Measurements from ENCODE around the gene DHX29. TPM values are rescaled to one million over a fixed set of nuclear protein-coding genes. Genes with fewer than 3 reads are reported as not detected.

DHX29 gene
- total and polyA plus RNA-seq, 2 donors = 12.5 to 20.8 TPM

- Histone ChIP-seq H3K4me1 (ENCODE audit: control insufficient read depth in 2 of 2, insufficient read depth in 2 of 2, low read length in 2 of 2) (peaks cover 13 to 42% of the 10 kb centered on the region in 2 donors), H3K4me3 (ENCODE audit: low read length in 2 of 2) (no peak overlapping the region), H3K9me3 (ENCODE audit: control insufficient read depth in 2 of 2, insufficient read depth in 1 of 2, low read length in 1 of 2) (peaks cover 1 to 8% of the 10 kb centered on the region in 2 donors), H3K36me3 (ENCODE audit: control insufficient read depth in 2 of 2, insufficient read depth in 2 of 2, low read length in 1 of 2) (no peaks in the 10 kb centered on the region), H3K27me3 (ENCODE audit: control insufficient read depth in 2 of 2, insufficient read depth in 1 of 2, low read length in 1 of 2) (peaks cover 80 to 100% of the 10 kb centered on the region in 2 donors), H3K27ac (ENCODE audit: low read depth in 1 of 2, low read length in 1 of 2) (no peak overlapping the region)
- 3% methylated on average over 61 of the region's 61 CpGs for WGBS
- peak in 1 of 9 donors; percentile 33 for DNase-seq (ENCODE audit: low read depth in 6 of 9, low spot score in 9 of 9)
Measured at GRCh38 chr5:55222985-55223811, 84.3 kb downstream of the DHX29 start.

GRCh38 chr5:55222092-55222984 lies 85.2 kb downstream of the DHX29 start:
- peaks cover 1 to 8% of the 10 kb centered on the region in 2 donors for H3K9me3 ChIP-seq (ENCODE audit: control insufficient read depth in 2 of 2, insufficient read depth in 1 of 2, low read length in 1 of 2)
- DNase-seq (ENCODE audit: low read depth in 6 of 9, low spot score in 9 of 9) = no peak
- peaks cover 13 to 38% of the 10 kb centered on the region in 2 donors for H3K4me1 ChIP-seq (ENCODE audit: control insufficient read depth in 2 of 2, insufficient read depth in 2 of 2, low read length in 2 of 2)
- H3K27me3 ChIP-seq (ENCODE audit: control insufficient read depth in 2 of 2, insufficient read depth in 1 of 2, low read length in 1 of 2) = peaks cover 73 to 100% of the 10 kb centered on the region in 2 donors
- no peak overlapping the region for H3K27ac ChIP-seq (ENCODE audit: low read depth in 1 of 2, low read length in 1 of 2)
- no peaks in the 10 kb centered on the region for H3K36me3 ChIP-seq (ENCODE audit: control insufficient read depth in 2 of 2, insufficient read depth in 2 of 2, low read length in 1 of 2)
- 19% methylated on average over 30 of the region's 30 CpGs for WGBS
- H3K4me3 ChIP-seq (ENCODE audit: low read length in 2 of 2) = no peak overlapping the region

GRCh38 chr5:55220433-55221185 lies 86.9 kb downstream of the DHX29 start:
- H3K27ac ChIP-seq (ENCODE audit: low read depth in 1 of 2, low read length in 1 of 2) = no peak overlapping the region
- peaks cover 3 to 24% of the 10 kb centered on the region in 2 donors for H3K4me1 ChIP-seq (ENCODE audit: control insufficient read depth in 2 of 2, insufficient read depth in 2 of 2, low read length in 2 of 2)
- peaks cover 59 to 89% of the 10 kb centered on the region in 2 donors for H3K27me3 ChIP-seq (ENCODE audit: control insufficient read depth in 2 of 2, insufficient read depth in 1 of 2, low read length in 1 of 2)
- H3K4me3 ChIP-seq (ENCODE audit: low read length in 2 of 2) = peak overlapping the region; percentile 18 to 28
- peaks cover 1 to 8% of the 10 kb centered on the region in 2 donors for H3K9me3 ChIP-seq (ENCODE audit: control insufficient read depth in 2 of 2, insufficient read depth in 1 of 2, low read length in 1 of 2)
- DNase-seq (ENCODE audit: low read depth in 6 of 9, low spot score in 9 of 9) = peak in 1 of 9 donors; percentile 35
- 5% methylated on average over 62 of the region's 62 CpGs for WGBS
- H3K36me3 ChIP-seq (ENCODE audit: control insufficient read depth in 2 of 2, insufficient read depth in 2 of 2, low read length in 1 of 2) = no peaks in the 10 kb centered on the region

- Histone ChIP-seq H3K27ac (ENCODE audit: low read depth in 1 of 2, low read length in 1 of 2) (no peak overlapping the region), H3K4me3 (ENCODE audit: low read length in 2 of 2) (no peak overlapping the region), H3K9me3 (ENCODE audit: control insufficient read depth in 2 of 2, insufficient read depth in 1 of 2, low read length in 1 of 2) (peaks cover 1 to 8% of the 10 kb centered on the region in 2 donors), H3K27me3 (ENCODE audit: control insufficient read depth in 2 of 2, insufficient read depth in 1 of 2, low read length in 1 of 2) (peaks cover 51 to 80% of the 10 kb centered on the region in 2 donors), H3K4me1 (ENCODE audit: control insufficient read depth in 2 of 2, insufficient read depth in 2 of 2, low read length in 2 of 2) (peaks cover 3 to 24% of the 10 kb centered on the region in 2 donors), H3K36me3 (ENCODE audit: control insufficient read depth in 2 of 2, insufficient read depth in 2 of 2, low read length in 1 of 2) (no peaks in the 10 kb centered on the region)
- DNase-seq (ENCODE audit: low read depth in 6 of 9, low spot score in 9 of 9) = no peak
- WGBS = 94% methylated on average over 3 of the region's 3 CpGs
Measured at GRCh38 chr5:55219770-55220169, 87.7 kb downstream of the DHX29 start.

GRCh38 chr5:55218967-55219366 lies 88.5 kb downstream of the DHX29 start:
- Histone ChIP-seq H3K4me3 (ENCODE audit: low read length in 2 of 2) (no peak overlapping the region), H3K9me3 (ENCODE audit: control insufficient read depth in 2 of 2, insufficient read depth in 1 of 2, low read length in 1 of 2) (peaks cover 1 to 8% of the 10 kb centered on the region in 2 donors), H3K27ac (ENCODE audit: low read depth in 1 of 2, low read length in 1 of 2) (no peak overlapping the region), H3K36me3 (ENCODE audit: control insufficient read depth in 2 of 2, insufficient read depth in 2 of 2, low read length in 1 of 2) (no peaks in the 10 kb centered on the region), H3K27me3 (ENCODE audit: control insufficient read depth in 2 of 2, insufficient read depth in 1 of 2, low read length in 1 of 2) (peaks cover 43 to 75% of the 10 kb centered on the region in 2 donors), H3K4me1 (ENCODE audit: control insufficient read depth in 2 of 2, insufficient read depth in 2 of 2, low read length in 2 of 2) (peaks cover 3 to 24% of the 10 kb centered on the region in 2 donors)
- DNase-seq (ENCODE audit: low read depth in 6 of 9, low spot score in 9 of 9) = no peak
- 58% methylated on average over 4 of the region's 4 CpGs for WGBS

GRCh38 chr5:55211184-55211874 lies 96.2 kb downstream of the DHX29 start:
- 94% methylated on average over 2 of the region's 2 CpGs for WGBS
- Histone ChIP-seq H3K4me3 (ENCODE audit: low read length in 2 of 2) (no peak overlapping the region), H3K27ac (ENCODE audit: low read depth in 1 of 2, low read length in 1 of 2) (no peak overlapping the region), H3K36me3 (ENCODE audit: control insufficient read depth in 2 of 2, insufficient read depth in 2 of 2, low read length in 1 of 2) (no peaks in the 10 kb centered on the region), H3K4me1 (ENCODE audit: control insufficient read depth in 2 of 2, insufficient read depth in 2 of 2, low read length in 2 of 2) (no peaks in the 10 kb centered on the region), H3K9me3 (ENCODE audit: control insufficient read depth in 2 of 2, insufficient read depth in 1 of 2, low read length in 1 of 2) (no peaks in the 10 kb centered on the region), H3K27me3 (ENCODE audit: control insufficient read depth in 2 of 2, insufficient read depth in 1 of 2, low read length in 1 of 2) (peaks cover 0 to 15% of the 10 kb centered on the region in 2 donors)
- DNase-seq (ENCODE audit: low read depth in 6 of 9, low spot score in 9 of 9) = no peak

Other genes starting within 250 kb of the DHX29 start
- 19.7 TPM for gene GZMA, start 205.0 kb downstream of the DHX29 start, total RNA-seq
- gene GZMA, start 205.0 kb downstream of the DHX29 start, polyA plus RNA-seq = 15.9 TPM
- gene GPX8, start 147.5 kb downstream of the DHX29 start, total RNA-seq = 5.1 TPM
- gene GPX8, start 147.5 kb downstream of the DHX29 start, polyA plus RNA-seq = 4.1 TPM
- 0.19 TPM for gene CDC20B, start 134.5 kb downstream of the DHX29 start, total RNA-seq
- 0.27 TPM for gene CDC20B, start 134.5 kb downstream of the DHX29 start, polyA plus RNA-seq
- gene MCIDAS, start 80.4 kb downstream of the DHX29 start, total RNA-seq = not detected
- gene MCIDAS, start 80.4 kb downstream of the DHX29 start, polyA plus RNA-seq = 0.11 TPM
- 0.14 TPM for gene CCNO, start 74.1 kb downstream of the DHX29 start, total RNA-seq
- 1.0 TPM for gene CCNO, start 74.1 kb downstream of the DHX29 start, polyA plus RNA-seq
- gene MTREX, start 295 bp upstream of the DHX29 start, total RNA-seq = 75.7 TPM
- gene MTREX, start 295 bp upstream of the DHX29 start, polyA plus RNA-seq = 31.8 TPM
- 14.6 TPM for gene PLPP1, start 227.3 kb upstream of the DHX29 start, total RNA-seq
- gene PLPP1, start 227.3 kb upstream of the DHX29 start, polyA plus RNA-seq = 32.5 TPM